IMR-90 (cell line): ENCODE results near the gene CAPN5. TPM values are rescaled to one million over a fixed set of nuclear protein-coding genes. Genes with fewer than 3 reads are reported as not detected.

ENCODE experiments used
- ATAC-seq: fragments of 200-7000 bp; cut with Tn5 transposase; 2 replicates; pipeline ENCODE4 v1.9.1; 2020; ENCODE audit warnings: low read depth, mild to moderate bottlenecking, moderate library complexity
- BruUV-seq: library from RNA; stranded (reverse); fragments of 400-500 nt; replicated peaks from 2 replicates; lab custom pipeline; 2021; lab: Mats Ljungman, UMichigan
- CTCF ChIA-PET: fragments of 300-600 bp; formaldehyde crosslinking; extraction: SDS; loops from one replicate; lab custom pipeline; 2021; ENCODE audit warnings: antibody characterized with exemption; lab: Yijun Ruan, JAX
- POLR2A ChIA-PET: fragments of 300-600 bp; sonication (Branson Sonifier 250); formaldehyde crosslinking; loops from one replicate; lab custom pipeline; 2022; ENCODE audit warnings: antibody characterized with exemption; ENCODE audit not compliant: unreplicated experiment; lab: Charles Lee
- DNase-seq: peaks from one replicate; pipeline ENCODE4 v3.0.0; 2013
- H2AFZ ChIP-seq: replicated peaks from 2 replicates; pipeline ENCODE3; 2013; ENCODE audit warnings: low read length, mild to moderate bottlenecking; ENCODE audit not compliant: poor library complexity
- H2AK5ac ChIP-seq: 2 replicates; pipeline ENCODE4 v1.6.1; 2013; ENCODE audit warnings: low read depth, low read length, inconsistent platforms
- H2AK9ac ChIP-seq: replicated peaks from 2 replicates; pipeline ENCODE3; 2013; ENCODE audit warnings: mild to moderate bottlenecking, low read depth, low read length, moderate library complexity; ENCODE audit not compliant: poor library complexity
- H2BK120ac ChIP-seq: 2 replicates; pipeline ENCODE4 v1.6.1; 2013; ENCODE audit warnings: low read depth, low read length, inconsistent platforms
- H2BK15ac ChIP-seq: 3 replicates; pipeline ENCODE4 v1.6.1; 2013; ENCODE audit warnings: low read depth, low read length, inconsistent platforms
- H2BK20ac ChIP-seq: 2 replicates; pipeline ENCODE4 v1.6.1; 2013; ENCODE audit warnings: low read depth, mild to moderate bottlenecking, inconsistent platforms, low read length, moderate library complexity
- H2BK5ac ChIP-seq: 2 replicates; pipeline ENCODE4 v1.6.1; 2013; ENCODE audit warnings: mild to moderate bottlenecking, low read depth, low read length, inconsistent platforms; ENCODE audit not compliant: poor library complexity, severe bottlenecking
- H3K14ac ChIP-seq: replicated peaks from 2 replicates; pipeline ENCODE4 v1.6.1; 2013; ENCODE audit warnings: low read depth, low read length, inconsistent platforms
- H3K18ac ChIP-seq: 2 replicates; pipeline ENCODE4 v1.6.1; 2013; ENCODE audit warnings: low read depth, low read length, control low read depth
- H3K23ac ChIP-seq: 2 replicates; pipeline ENCODE4 v1.6.1; 2013; ENCODE audit warnings: low read depth, low read length, inconsistent platforms
- H3K27ac ChIP-seq: 2 replicates; pipeline ENCODE4 v1.5.1; 2013; ENCODE audit warnings: mild to moderate bottlenecking, control low read depth, low read length; ENCODE audit not compliant: insufficient read depth
- H3K27me3 ChIP-seq: 2 replicates; pipeline ENCODE4 v1.6.1; 2013; ENCODE audit warnings: low read length; ENCODE audit not compliant: control insufficient read depth, insufficient read depth
- H3K36me3 ChIP-seq: 2 replicates; pipeline ENCODE4 v1.6.1; 2013; ENCODE audit warnings: low read length, mixed read lengths; ENCODE audit not compliant: control insufficient read depth, insufficient read depth
- H3K4ac ChIP-seq: 2 replicates; pipeline ENCODE4 v1.6.1; 2013; ENCODE audit warnings: low read depth, low read length, inconsistent platforms
- H3K4me1 ChIP-seq: 2 replicates; pipeline ENCODE4 v1.6.1; 2013; ENCODE audit warnings: low read length, mixed read lengths; ENCODE audit not compliant: control insufficient read depth, insufficient read depth
- H3K4me2 ChIP-seq: 2 replicates; pipeline ENCODE4 v1.6.1; 2013; ENCODE audit warnings: low read depth, mild to moderate bottlenecking, control low read depth, low read length, moderate library complexity
- H3K4me3 ChIP-seq: 2 replicates; pipeline ENCODE4 v1.5.1; 2013; ENCODE audit warnings: low read depth, mild to moderate bottlenecking, control low read depth, low read length, moderate library complexity; ENCODE audit not compliant: insufficient read depth
- H3K56ac ChIP-seq: 2 replicates; pipeline ENCODE4 v1.6.1; 2013; ENCODE audit warnings: low read length, inconsistent platforms; ENCODE audit not compliant: insufficient read depth; ENCODE audit errors: extremely low read depth
- H3K79me1 ChIP-seq, 2 experiments: 2 replicates each; pipeline ENCODE4 v1.6.1; 2013; ENCODE audit warnings: low read length in 2 of 2, inconsistent platforms in 1 of 2, low read depth in 1 of 2
- H3K9ac ChIP-seq: 2 replicates; pipeline ENCODE4 v1.6.1; 2013; ENCODE audit warnings: low read depth, low read length, control low read depth
- H3K9me1 ChIP-seq: 2 replicates; pipeline ENCODE4 v1.6.1; 2013; ENCODE audit warnings: low read length, inconsistent platforms; ENCODE audit not compliant: insufficient read depth
- H3K9me3 ChIP-seq: 2 replicates; pipeline ENCODE4 v1.6.1; 2013; ENCODE audit warnings: low read length; ENCODE audit not compliant: control insufficient read depth, insufficient read depth
- H4K20me1 ChIP-seq: 2 replicates; pipeline ENCODE4 v1.6.1; 2013; ENCODE audit warnings: low read length, inconsistent platforms; ENCODE audit not compliant: insufficient read depth
- H4K5ac ChIP-seq: 2 replicates; pipeline ENCODE4 v1.6.1; 2013; ENCODE audit warnings: mild to moderate bottlenecking, low read depth, low read length, control low read depth
- H4K8ac ChIP-seq, 2 experiments: 2 replicates each; pipeline ENCODE4 v1.6.1; 2013; ENCODE audit warnings: low read depth in 2 of 2, low read length in 2 of 2, control low read depth in 1 of 2, inconsistent platforms in 1 of 2
- H4K91ac ChIP-seq: 2 replicates; pipeline ENCODE4 v1.6.1; 2013; ENCODE audit warnings: low read depth, low read length, inconsistent platforms; ENCODE audit not compliant: insufficient read depth
- BHLHE40 ChIP-seq: fragments of 150-350 bp; IDR thresholded peaks from 2 replicates; pipeline ENCODE4 v1.6.1; 2016; ENCODE audit warnings: mild to moderate bottlenecking, low read depth, low read length
- CHD1 ChIP-seq: IDR thresholded peaks from 2 replicates; pipeline ENCODE4 v1.6.1; 2012; ENCODE audit warnings: low read depth, low read length, improper control_type of control experiment
- FOS ChIP-seq: fragments of 150-350 bp; IDR thresholded peaks from 2 replicates; pipeline ENCODE4 v1.6.1; 2016; ENCODE audit warnings: low read depth, low read length
- MAFK ChIP-seq: IDR thresholded peaks from 2 replicates; pipeline ENCODE4 v1.6.1; 2012; ENCODE audit warnings: low read depth, low read length, improper control_type of control experiment
- POLR2A ChIP-seq: IDR thresholded peaks from 2 replicates; pipeline ENCODE4 v1.6.1; 2012; ENCODE audit warnings: mild to moderate bottlenecking, low read depth, low read length
- SMC3 ChIP-seq: fragments of 150-350 bp; IDR thresholded peaks from 2 replicates; pipeline ENCODE4 v1.6.1; 2016; ENCODE audit warnings: low read depth, mild to moderate bottlenecking, antibody characterized with exemption, low read length, moderate library complexity
- WGBS, 2 experiments: methylation state at CpG; one replicate each; pipeline versions ENCODE4 v1.1.5 to v1.1.7; 2013; ENCODE audit warnings: missing lambda C conversion rate in 2 of 2; ENCODE audit not compliant: insufficient read length in 1 of 2; ENCODE audit errors: extremely low coverage in 2 of 2; 5-methylcytosine and 5-hydroxymethylcytosine counted together
- dilution Hi-C: fragments of 300-500 bp; cut with HindIII; formaldehyde crosslinking; loops from one replicate; pipeline ENCODE4 v1.14.3; 2018; ENCODE audit warnings: low sequenced_read_pairs; ENCODE audit not compliant: unreplicated experiment
- in situ Hi-C: fragments of 300-500 bp; cut with MboI; formaldehyde crosslinking; loops from 3 replicates; pipeline ENCODE4 v1.14.3; 2019; ENCODE audit warnings: low sequenced_read_pairs, inconsistent platforms, mixed read lengths
- intact Hi-C: fragments of 100-400 bp; cut with micrococcal nuclease; formaldehyde crosslinking; loops from 2 replicates; pipeline ENCODE4 v1.10.0; 2022
- polyA plus RNA-seq, 3 experiments: library from polyadenylated mRNA; depleted of rRNA; stranded (reverse); fragments of >200 nt; gene quantifications; 2 replicates each; pipeline ENCODE4 v1.2.3, GENCODE V29; 2012; ENCODE audit warnings: low replicate concordance in 1 of 3
- total RNA-seq: library from RNA; depleted of rRNA; stranded (reverse); fragments of >200 nt; gene quantifications from 2 replicates; pipeline ENCODE4 v1.2.3, GENCODE V29; 2012
- TF ChIP-seq, protein P1 (sequence below): fragments of 150-350 bp; IDR thresholded peaks from 2 replicates; pipeline ENCODE4 v1.6.1; 2017; ENCODE audit warnings: mild to moderate bottlenecking, antibody characterized with exemption, low read length, low read depth

CAPN5 gene
- total and polyA plus RNA-seq, 2 of the 4 experiments (the other 2 are of a cell fraction): 8.1 to 24.0 TPM

DNA sequence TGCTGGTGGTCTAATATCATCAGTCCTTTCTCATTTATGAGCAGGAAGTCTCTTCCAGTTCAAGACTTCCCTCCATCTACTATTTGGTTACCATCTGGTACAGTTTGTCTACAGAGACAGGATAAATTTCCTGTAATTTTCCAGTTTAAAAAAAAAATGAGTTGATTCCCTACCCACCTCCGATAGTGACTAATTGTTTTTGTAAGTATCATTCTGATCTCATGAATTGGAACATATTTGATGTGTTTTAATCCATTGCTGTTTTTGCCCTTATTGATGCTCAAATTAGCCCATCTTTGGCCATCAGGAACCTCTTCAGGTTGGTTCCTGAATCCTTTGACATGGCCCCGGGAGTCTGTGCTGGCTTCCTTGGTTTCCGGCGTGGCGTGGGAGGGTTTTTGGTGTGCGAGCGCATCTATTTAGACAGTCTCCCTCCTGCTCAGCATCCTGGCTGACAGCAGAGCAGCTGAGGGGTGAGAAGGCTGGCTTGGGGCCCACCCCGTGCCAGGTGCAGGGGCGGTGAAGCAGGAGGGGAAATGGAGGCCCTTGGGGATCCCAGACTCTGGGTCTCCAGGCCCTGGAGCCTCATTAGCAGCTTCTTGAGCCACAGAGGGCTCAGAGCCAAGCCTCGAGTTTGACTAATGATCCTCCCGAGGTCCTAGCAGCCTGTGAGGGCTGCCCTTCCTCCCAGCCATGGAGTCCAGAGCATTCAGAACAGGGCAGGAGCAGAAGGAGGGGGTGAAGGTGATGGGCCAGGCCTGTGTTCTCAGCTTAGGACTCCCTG, 42.7 kb downstream of the CAPN5 start (continued):
- TF ChIP-seq, protein P1, sequence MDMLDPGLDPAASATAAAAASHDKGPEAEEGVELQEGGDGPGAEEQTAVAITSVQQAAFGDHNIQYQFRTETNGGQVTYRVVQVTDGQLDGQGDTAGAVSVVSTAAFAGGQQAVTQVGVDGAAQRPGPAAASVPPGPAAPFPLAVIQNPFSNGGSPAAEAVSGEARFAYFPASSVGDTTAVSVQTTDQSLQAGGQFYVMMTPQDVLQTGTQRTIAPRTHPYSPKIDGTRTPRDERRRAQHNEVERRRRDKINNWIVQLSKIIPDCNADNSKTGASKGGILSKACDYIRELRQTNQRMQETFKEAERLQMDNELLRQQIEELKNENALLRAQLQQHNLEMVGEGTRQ: no peak
- TF ChIP-seq POLR2A: no peak

DNA sequence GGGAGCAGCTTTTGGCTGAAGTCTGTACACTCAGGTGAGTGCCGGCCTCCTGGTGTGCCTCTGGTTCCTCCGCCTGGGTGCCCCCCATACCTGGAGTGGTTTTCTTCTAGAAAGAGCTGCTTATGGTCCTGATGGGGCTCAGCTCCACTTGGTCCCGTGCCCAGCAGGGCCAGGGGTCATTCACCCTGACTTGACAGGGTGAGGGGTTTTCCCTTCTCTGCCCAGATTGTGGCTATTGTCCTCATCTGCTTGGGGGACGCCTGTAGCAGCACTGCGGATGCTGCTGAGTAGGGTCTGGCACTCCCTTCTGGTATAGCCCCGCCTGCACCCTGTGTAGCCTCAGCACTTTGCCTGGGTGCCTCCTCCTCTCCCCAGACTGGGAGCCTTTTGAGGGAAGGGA, 44.1 kb downstream of the CAPN5 start:
- Histone ChIP-seq H2BK15ac (no peak overlapping the region), H3K9me3 (no peaks in the 10 kb centered on the region), H3K56ac (no peak overlapping the region), H3K4me2 (no peak overlapping the region), H2AK9ac (no peak overlapping the region), H4K8ac (no peak overlapping the region), H3K9ac (no peak overlapping the region), H2BK120ac (no peak overlapping the region), H3K14ac (no peak overlapping the region), H3K4me3 (no peak overlapping the region), H3K4me1 (peaks cover 18% of the 10 kb centered on the region), H3K23ac (no peak overlapping the region), H3K4ac (no peak overlapping the region), H2BK20ac (no peak overlapping the region), H3K27ac (no peak overlapping the region), H4K5ac (no peak overlapping the region), H2BK5ac (no peak overlapping the region), H3K9me1 (peaks cover 12% of the 10 kb centered on the region), H2AK5ac (no peak overlapping the region), H3K36me3 (peaks cover 6% of the 10 kb centered on the region; the same call in 1 of the 2 replicates), H4K91ac (no peak overlapping the region), H3K79me1 (peaks cover 0 to 15% of the 10 kb centered on the region in 2 experiments; a peak in 1 of 4 replicates), H3K18ac (no peak overlapping the region), H4K20me1 (peaks cover 5% of the 10 kb centered on the region; the same call in 1 of the 2 replicates), H3K27me3 (no peaks in the 10 kb centered on the region), H2AFZ (no peak overlapping the region)
- in situ Hi-C loops (no loop called here), dilution Hi-C loops (no loop called here), intact Hi-C loops (no loop called here)
- ATAC-seq (no peak), DNase-seq (no peak)
- ChIA-PET POLR2A (no interaction called here), CTCF (interaction anchor here (0.6 to 0.7 kb wide), 2 partner anchors 16 to 72 kb away, joined by 3 read pairs; no protein-coding TSS in a partner anchor)
- TF ChIP-seq BHLHE40 (no peak), FOS (no peak), SMC3 (no peak), MAFK (no peak), CHD1 (no peak)
- WGBS, 2 experiments: no CpG with 5 or more reads among the region's 6 CpGs
- BruUV-seq: no TSS peak
